Measurements from ENCODE around the gene CERS4.

- no peak for TF ChIP-seq EZH2 (IDR thresholded peaks at IDR 0.05; ENCODE audit: insufficient read depth, poor library complexity, severe bottlenecking)
- TF ChIP-seq EZH2phosphoT487 (IDR thresholded peaks at IDR 0.05; ENCODE audit: insufficient read depth, low read depth): no peak
Measured at GRCh38 chr19:8307965-8308866, 99.0 kb downstream of the CERS4 start, which contains the start of gene CD320.
